Lower leg skin (tissue), 4 donors: Measurements from ENCODE around the gene P3H4. TPM values are rescaled to one million over a fixed set of nuclear protein-coding genes. Genes with fewer than 3 reads are reported as not detected.

Source experiments
- DNase-seq, 2 donors: peaks; one replicate each; pipeline ENCODE4 v3.0.0-alpha.2; 2019; ENCODE audit warnings: low spot score in 2 of 2
- H3K4me3 ChIP-seq: fragments of 200-600 bp; sonication (generic); 2 replicates; pipeline ENCODE4 v1.5.1; 2017; ENCODE audit warnings: mild to moderate bottlenecking, low read depth; ENCODE audit not compliant: poor library complexity, severe bottlenecking
- CTCF ChIP-seq, 3 donors: fragments of 450-650 bp; IDR thresholded peaks; one replicate each; pipeline ENCODE4 v1.5.1; 2016; ENCODE audit warnings: antibody characterized with exemption in 3 of 3, mild to moderate bottlenecking in 3 of 3, moderate library complexity in 2 of 3
- POLR2A ChIP-seq, 2 donors: fragments of 450-650 bp; IDR thresholded peaks; one replicate each; pipeline ENCODE4 v1.6.1; 2016 to 2017; ENCODE audit warnings: antibody characterized with exemption in 2 of 2, mild to moderate bottlenecking in 1 of 2, moderate library complexity in 1 of 2
- WGBS, 2 donors: methylation state at CpG; one replicate each; pipeline ENCODE4 v1.1.5; 2018; 5-methylcytosine and 5-hydroxymethylcytosine counted together
- intact Hi-C: fragments of 100-400 bp; cut with DNase I; formaldehyde crosslinking; loops from one replicate; pipeline ENCODE4 v1.15.0; 2023; ENCODE audit warnings: low total_unique reads
- total RNA-seq, 4 donors: library from RNA; depleted of rRNA; stranded (reverse); fragments of >200 nt; gene quantifications; one replicate each; pipeline ENCODE4 v1.1.0, GENCODE V29; 2016

Gene P3H4
- total RNA-seq, 4 donors from 2014 or later, result 12.8 to 14.5 (median 13.2) TPM

GRCh38 chr17:41821776-41822175 lies 10.0 kb upstream of the P3H4 start:
- DNase-seq, result no peak
- intact Hi-C loops, result no loop called here
- TF ChIP-seq CTCF (IDR thresholded peaks at IDR 0.05), result no peak

GRCh38 chr17:41818024-41818423 lies 6.3 kb upstream of the P3H4 start:
- no peak for DNase-seq
- 94 to 99% methylated on average over 20 of the region's 20 CpGs for WGBS, 2 donors
- no peak for TF ChIP-seq CTCF (IDR thresholded peaks at IDR 0.05)
- TF ChIP-seq POLR2A (IDR thresholded peaks at IDR 0.05), result no peak
- no peak overlapping the region for H3K4me3 ChIP-seq
- intact Hi-C loops, result no loop called here

More at GRCh38 chr17:41821776-41822175, 10.0 kb upstream of the P3H4 start:
- 88 to 89% methylated on average over 14 of the region's 14 CpGs for WGBS, 2 donors
- H3K4me3 ChIP-seq, result no peak overlapping the region

GRCh38 chr17:41816637-41817320 lies 5.0 kb upstream of the P3H4 start:
- intact Hi-C loops, result no loop called here
- 94 to 95% methylated on average over 20 to 22 of the region's 23 CpGs for WGBS, 2 donors
- TF ChIP-seq CTCF (IDR thresholded peaks at IDR 0.05) (no peak), POLR2A (IDR thresholded peaks at IDR 0.05) (no peak)
- H3K4me3 ChIP-seq, result no peak overlapping the region
- no peak for DNase-seq

- H3K4me3 ChIP-seq, result no peak overlapping the region
- TF ChIP-seq CTCF (IDR thresholded peaks at IDR 0.05) (no peak), POLR2A (IDR thresholded peaks at IDR 0.05) (no peak)
- intact Hi-C loops, result no loop called here
- DNase-seq, result no peak
- WGBS, 2 donors, result 43 to 50% methylated on average over 1 of the region's 1 CpG
These were observed 2.4 kb upstream of the P3H4 start for GRCh38 chr17:41814195-41814594.

GRCh38 chr17:41813699-41814124 lies 2.0 kb upstream of the P3H4 start:
- intact Hi-C loops, result no loop called here
- H3K4me3 ChIP-seq, result no peak overlapping the region
- WGBS, 2 donors, result 66 to 69% methylated on average over 9 of the region's 9 CpGs
- TF ChIP-seq POLR2A (IDR thresholded peaks at IDR 0.05) (no peak), CTCF (IDR thresholded peaks at IDR 0.05) (no peak)
- DNase-seq, result no peak
